ENCODE results near the gene PRKAR1B.

Gene PRKAR1B

GRCh38 chr7:608954-609353 is 118.1 kb downstream of the PRKAR1B start:
- FAIRE-seq (no peak), DNase-seq (ENCODE audit: insufficient read length, low spot score) (no peak)

DNA sequence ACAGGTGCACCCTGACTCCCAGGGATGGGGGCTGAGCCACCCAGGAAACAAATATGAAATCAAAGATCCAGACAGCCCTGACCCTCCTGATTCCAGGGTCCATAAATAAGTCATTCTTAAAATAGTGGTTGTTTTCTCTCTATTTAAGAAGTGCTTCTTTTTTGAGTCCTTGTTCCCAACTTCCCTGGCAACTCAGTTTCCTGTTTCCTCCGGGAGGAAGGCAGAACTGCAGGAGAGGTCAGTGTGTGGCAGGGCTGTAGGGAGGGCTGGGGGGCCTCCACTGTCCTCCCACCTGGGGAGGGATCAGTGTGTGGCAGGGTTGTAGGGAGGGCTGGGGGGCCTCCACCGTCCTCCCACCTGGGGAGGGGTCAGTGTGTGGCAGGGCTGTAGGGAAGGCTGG is 118.7 kb downstream of the PRKAR1B start:
- FAIRE-seq (no peak), DNase-seq (ENCODE audit: insufficient read length, low spot score) (no peak)

DNA sequence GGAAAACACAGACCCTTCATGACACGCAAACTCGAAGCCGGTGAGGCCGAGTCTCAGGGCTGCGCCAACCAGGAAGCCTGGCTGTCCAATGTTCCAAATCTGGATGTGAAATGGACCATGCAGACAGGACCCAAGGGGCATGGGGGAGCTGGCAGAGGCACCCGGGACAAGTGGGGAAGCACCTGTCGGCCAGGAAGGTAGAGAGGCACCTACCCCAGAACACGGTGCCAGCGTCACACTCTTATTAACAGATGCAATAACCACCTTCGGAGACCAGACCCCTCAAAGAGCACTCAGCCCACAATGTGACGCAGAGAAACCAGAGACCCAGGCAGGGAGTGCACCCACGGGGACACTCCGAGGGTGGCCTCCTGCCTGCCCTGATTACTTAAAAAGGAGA is 119.1 kb downstream of the PRKAR1B start:
- FAIRE-seq (no peak), DNase-seq (ENCODE audit: insufficient read length, low spot score) (no peak)

- DNase-seq (ENCODE audit: insufficient read length, low spot score) (no peak), FAIRE-seq (no peak)
These were observed 121.2 kb downstream of the PRKAR1B start for GRCh38 chr7:605661-606450.

- no peak for FAIRE-seq
- no peak for DNase-seq (ENCODE audit: insufficient read length, low spot score)
These were observed 122.1 kb downstream of the PRKAR1B start for GRCh38 chr7:604884-605531.

GRCh38 chr7:604001-604883 is 122.8 kb downstream of the PRKAR1B start:
- FAIRE-seq, result peak; percentile 92
- peak; percentile 90 for DNase-seq (ENCODE audit: insufficient read length, low spot score)

DNA sequence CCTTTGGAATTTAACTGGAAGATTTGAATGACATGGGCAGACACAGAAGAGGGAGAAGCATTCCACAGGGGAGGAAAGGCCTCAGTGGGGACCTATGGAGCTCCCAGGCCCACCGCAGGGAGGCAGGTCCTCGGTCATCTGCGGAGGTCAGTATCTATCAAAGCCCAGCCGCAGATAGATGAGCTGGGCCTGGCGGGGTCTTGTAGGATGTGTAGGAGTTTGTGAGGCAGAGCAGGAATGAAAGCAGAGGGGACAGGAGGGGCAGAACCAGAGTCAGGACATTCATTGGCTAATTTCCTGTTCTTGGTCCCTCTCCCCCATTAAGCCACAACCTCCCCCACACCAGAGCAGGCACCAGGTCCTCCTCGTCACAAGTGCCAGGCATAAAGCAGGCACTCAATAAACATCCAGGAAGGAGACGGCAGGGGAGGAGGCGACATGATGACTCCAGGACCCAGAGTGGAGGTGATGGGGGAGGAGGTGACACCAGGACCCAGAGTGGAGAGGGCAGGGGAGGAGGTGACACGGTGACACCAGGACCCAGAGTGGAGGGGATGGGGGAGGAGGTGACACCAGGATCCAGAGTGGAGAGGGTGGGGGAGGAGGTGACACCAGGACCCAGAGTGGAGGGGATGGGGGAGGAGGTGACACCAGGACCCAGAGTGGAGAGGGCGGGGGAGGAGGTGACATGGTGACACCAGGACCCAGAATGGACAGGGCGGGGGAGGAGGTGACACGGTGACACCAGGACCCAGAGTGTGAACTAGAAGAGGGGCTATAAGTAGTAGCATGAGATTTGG is 123.7 kb downstream of the PRKAR1B start:
- FAIRE-seq (peak; percentile 63), DNase-seq (ENCODE audit: insufficient read length, low spot score) (no peak)

GRCh38 chr7:602341-603141 is 124.5 kb downstream of the PRKAR1B start:
- no peak for DNase-seq (ENCODE audit: insufficient read length, low spot score)
- peak; percentile 91 for FAIRE-seq

DNA sequence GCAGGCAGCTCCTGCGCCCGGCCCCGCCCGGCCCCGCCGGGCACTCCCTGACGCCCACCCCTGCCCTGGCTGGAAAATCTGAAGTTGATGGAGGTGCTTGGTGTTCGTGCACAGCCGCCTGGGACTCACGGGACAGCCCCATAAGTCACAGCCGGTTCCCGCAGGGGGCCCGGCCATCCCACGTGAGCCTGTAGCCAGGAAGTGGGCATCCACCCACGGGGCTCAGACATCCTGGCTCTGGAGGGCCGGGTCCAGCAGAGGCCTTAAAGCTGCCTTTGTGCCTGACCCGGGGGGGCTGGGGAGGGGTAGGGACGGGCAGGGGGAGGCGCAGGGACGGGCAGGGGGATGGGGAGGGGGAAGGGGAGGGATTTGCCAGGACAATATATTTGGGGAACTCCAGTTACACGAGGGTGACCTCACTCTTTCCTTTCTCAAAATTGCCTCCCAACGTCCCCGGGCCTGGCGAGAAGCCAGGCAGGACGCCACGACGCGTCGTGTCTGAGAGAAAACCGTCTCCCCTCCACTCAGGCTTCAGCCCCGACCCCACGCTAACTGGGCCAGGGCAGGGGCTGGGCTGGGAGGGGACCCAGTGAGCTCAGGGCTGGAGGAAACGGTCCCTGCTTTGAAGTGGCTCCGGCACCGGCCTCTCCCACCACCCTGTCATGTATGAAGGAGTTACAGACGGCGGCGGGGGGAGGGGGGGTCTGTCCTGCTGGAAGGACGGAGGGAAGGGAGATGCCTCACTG is 125.3 kb downstream of the PRKAR1B start:
- FAIRE-seq (peak; percentile 89), DNase-seq (ENCODE audit: insufficient read length, low spot score) (peak; percentile 71)

- FAIRE-seq (no peak), DNase-seq (ENCODE audit: insufficient read length, low spot score) (no peak)
These were observed 126.0 kb downstream of the PRKAR1B start for GRCh38 chr7:601036-601594.

DNA sequence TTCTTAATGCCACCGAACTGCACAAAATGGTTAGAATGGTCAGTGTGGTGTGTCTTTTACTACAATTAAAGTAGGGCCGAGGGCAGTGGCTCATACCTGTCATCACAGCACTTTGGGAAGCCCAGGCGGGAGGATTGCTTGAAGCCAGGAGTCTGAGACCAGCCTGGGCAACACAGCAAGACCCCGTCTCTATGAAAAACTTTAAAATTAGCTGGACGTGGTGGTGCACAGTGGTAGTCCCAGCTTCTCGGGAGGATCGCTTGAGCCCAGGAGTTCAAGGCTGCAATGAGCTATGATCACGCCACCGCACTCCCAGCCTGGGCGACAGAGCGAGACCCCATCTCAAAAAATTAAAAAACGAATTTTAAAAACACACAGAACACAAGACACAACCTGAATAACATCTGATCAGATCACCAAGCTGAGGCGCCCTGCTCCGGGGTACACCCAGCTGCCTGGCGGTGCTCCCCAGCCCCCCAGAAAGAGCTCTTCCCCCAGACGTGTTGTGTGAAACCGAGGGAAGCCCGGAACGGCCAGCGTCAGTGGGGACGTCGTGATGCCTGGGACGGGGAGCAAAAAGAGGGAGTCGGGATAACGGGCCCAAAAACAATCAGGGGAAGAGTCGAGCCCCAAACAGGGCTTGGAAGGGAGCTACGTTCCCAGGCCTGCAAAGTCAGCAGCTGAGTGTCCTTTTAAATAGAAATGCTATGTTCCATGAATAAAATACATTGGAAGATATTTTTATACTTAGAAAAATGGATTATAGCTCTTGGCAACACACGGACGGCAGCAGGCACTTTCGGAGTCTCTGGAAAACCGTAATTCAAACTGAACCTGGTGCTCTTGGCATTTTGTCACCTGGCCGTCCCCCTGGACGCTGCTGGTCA is 126.7 kb downstream of the PRKAR1B start:
- DNase-seq (ENCODE audit: insufficient read length, low spot score) (no peak), FAIRE-seq (no peak)

DNA sequence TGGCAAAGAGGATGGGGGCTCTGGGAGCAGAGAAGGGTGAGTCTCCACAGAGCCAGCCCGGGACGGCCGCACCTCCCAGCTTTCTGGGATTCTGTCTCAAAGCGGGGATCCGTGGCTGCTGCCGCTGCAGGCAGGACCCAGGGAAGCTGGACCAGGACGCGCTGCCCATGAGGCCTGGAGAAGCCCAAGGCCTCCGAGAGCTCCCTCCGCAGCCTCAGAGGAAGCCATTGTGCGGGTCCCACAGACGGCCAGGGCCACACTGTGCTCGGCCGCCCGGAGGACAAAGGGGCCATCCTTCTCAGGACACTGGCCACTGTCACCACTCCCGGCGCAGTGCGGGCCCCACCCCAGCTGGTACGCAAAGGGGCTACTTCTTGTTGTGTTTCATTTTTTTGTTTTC is 128.2 kb downstream of the PRKAR1B start:
- no peak for FAIRE-seq
- DNase-seq (ENCODE audit: insufficient read length, low spot score), result no peak

DNA sequence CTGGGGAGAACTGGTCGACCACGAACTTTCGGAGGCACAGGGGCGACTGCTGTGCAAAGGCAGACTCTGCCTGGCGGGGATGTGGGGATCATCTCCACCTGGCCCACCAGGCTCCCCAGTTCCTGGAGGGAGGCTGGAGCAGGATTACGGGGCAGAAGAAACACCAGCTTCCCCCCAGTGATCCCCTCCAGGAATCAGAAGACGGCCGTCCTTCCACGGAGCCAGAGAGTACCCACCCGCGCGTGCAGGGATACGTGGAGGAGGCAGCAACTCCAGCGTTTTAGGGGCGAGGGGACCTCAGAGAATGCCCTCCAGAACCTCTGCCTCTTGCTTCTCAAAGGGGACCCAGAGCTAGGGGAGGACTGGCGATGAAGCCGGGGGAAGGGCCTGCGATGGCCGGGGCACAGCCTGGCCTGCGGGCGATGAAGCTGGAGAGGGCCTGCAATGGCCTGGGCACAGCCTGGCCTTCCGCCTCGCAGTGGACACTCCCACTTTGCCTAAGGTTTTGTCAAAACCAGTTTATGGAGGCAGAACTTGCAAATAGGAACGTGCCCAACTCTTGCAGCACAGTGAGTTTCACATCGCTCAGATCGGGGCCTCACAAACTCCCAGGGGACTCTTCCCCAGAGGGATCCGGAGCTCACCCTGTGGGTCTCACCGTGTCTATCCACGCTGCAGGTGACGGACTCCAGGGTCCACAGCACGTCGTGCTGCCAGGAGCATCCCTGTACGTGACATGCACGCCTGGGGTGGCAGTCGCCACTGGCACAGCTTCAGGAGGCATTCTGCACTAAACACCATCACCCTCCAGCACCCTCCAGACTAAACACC is 129.5 kb downstream of the PRKAR1B start:
- peak; percentile 45 for FAIRE-seq

DNA sequence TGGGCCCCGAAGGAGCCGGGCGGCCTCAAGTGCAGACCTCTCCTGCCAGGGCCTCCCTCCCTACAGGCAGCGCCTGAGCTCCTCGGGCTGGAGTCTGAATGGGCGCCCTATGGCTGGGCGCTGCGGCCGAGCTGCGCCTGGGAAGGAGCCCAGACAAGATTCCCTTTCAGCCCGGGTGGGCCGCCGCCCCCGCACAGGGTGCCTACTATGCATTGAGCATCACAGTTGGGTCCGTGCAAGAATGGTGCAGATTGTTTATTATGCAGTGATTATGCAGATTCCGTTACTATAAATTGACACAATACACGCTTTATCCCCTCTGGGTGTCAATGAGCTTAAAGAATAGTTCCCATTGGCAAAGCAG is 130.3 kb downstream of the PRKAR1B start:
- DNase-seq (ENCODE audit: insufficient read length, low spot score) (no peak), FAIRE-seq (no peak)

More for the DNA sequence above, 129.5 kb downstream of the PRKAR1B start:
- no peak for DNase-seq (ENCODE audit: insufficient read length, low spot score)

DNA sequence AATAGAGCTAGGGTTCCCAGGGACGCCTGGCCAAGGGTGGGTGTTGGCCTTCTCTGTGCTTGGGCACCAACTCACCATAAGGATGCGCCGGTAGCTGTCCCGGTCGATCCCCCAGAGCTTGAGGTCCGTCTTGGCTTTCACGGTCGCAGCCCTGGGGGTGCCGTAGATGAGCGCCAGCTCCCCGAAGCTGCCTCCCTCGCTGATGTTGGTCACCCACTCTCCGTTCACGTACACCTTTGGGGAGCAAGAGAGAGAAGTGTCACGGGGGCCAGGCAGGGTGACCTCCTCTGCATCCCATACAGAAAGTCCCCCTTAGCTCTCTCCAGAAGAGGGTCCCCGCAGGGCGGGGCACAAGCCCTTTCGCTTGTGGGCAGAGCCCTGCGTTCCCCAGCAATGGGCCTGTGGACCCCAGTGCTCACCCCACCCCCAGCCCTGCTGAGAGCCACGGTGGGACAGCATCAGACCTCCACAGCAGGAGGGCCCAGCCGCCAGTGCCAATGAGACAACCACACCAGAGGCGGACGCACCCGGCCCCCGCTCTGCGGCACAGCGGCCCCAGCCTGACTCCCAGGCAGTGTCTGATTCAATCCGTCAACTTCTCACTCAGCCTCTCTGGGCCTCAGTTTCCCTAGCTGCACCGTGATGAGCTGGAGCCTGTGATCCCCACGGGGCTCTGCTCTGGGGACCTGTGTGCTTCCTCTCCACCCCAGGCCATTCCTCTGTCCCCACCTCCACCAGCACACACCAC is 130.8 kb downstream of the PRKAR1B start:
- DNase-seq (ENCODE audit: insufficient read length, low spot score) (no peak), FAIRE-seq (no peak)

DNA sequence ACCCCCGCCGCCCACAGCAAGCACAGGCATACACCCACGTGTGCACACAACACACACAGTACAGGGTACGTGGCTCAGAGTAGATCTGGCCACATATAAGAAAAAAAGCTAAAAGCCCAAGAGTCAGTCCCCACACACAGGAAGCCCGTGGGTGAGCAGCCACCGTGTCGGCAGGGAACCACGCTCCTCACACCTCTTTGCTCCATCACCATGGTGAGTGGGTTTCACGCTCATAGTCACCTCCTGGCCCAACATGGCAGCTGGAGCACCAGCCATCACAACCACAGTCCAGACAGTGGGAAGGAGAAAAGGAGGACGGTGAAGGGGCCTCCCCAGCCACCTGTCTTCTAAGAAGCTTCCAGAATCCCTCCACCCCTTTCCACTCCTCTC is 131.5 kb downstream of the PRKAR1B start:
- FAIRE-seq (no peak), DNase-seq (ENCODE audit: insufficient read length, low spot score) (no peak)
